PFSK-1 (cell line): ENCODE measurements around the gene FKBP5.

Source experiments
- FOXP2 ChIP-seq: optimal IDR thresholded peaks from 2 replicates; pipeline ENCODE3; 2011; ENCODE audit warnings: borderline replicate concordance, control low read depth, inconsistent platforms; ENCODE audit not compliant: insufficient read depth; ENCODE audit errors: extremely low read length, extremely low read depth
- POLR2AphosphoS5 ChIP-seq: IDR thresholded peaks from 2 replicates; pipeline ENCODE4 v1.6.1; 2012; ENCODE audit warnings: low read depth, mild to moderate bottlenecking, control low read depth, low read length, moderate library complexity
- REST ChIP-seq, 2 experiments: IDR thresholded peaks; 2 replicates each; pipeline versions ENCODE4 v1.6.1 to v1.8.0; 2011 to 2012; ENCODE audit warnings: low read depth in 2 of 2, low read length in 2 of 2, control low read depth in 1 of 2, inconsistent platforms in 1 of 2, mild to moderate bottlenecking in 1 of 2, moderate library complexity in 1 of 2; ENCODE audit not compliant: insufficient read depth in 1 of 2
- SIN3A ChIP-seq: IDR thresholded peaks from 2 replicates; pipeline ENCODE4 v1.6.1; 2012; ENCODE audit warnings: mild to moderate bottlenecking, low read length, moderate library complexity, borderline replicate concordance; ENCODE audit not compliant: insufficient read depth
- TAF1 ChIP-seq: IDR thresholded peaks from 2 replicates; pipeline ENCODE4 v1.6.1; 2012; ENCODE audit warnings: low read length, control low read depth, borderline replicate concordance; ENCODE audit not compliant: insufficient read depth

Gene FKBP5

GRCh38 chr6:35586542-35586941 is 102.2 kb downstream of the FKBP5 start:
- TF ChIP-seq FOXP2, result no peak
- no peak for TF ChIP-seq TAF1
- no peak for TF ChIP-seq SIN3A
- no peak for TF ChIP-seq POLR2AphosphoS5
- TF ChIP-seq REST (IDR thresholded peaks at IDR 0.05; ENCODE audit: insufficient read depth in 1 of 2, low read depth in 2 of 2, low read length in 2 of 2), result no peak

- TF ChIP-seq FOXP2, result no peak
- TF ChIP-seq SIN3A, result no peak
- TF ChIP-seq POLR2AphosphoS5, result no peak
- TF ChIP-seq REST (IDR thresholded peaks at IDR 0.05; ENCODE audit: insufficient read depth in 1 of 2, low read depth in 2 of 2, low read length in 2 of 2), result no peak
- TF ChIP-seq TAF1, result no peak
These were observed 103.1 kb downstream of the FKBP5 start for GRCh38 chr6:35585658-35586057.

- TF ChIP-seq SIN3A (no peak), REST (IDR thresholded peaks at IDR 0.05; ENCODE audit: insufficient read depth in 1 of 2, low read depth in 2 of 2, low read length in 2 of 2) (no peak), FOXP2 (no peak), TAF1 (no peak), POLR2AphosphoS5 (no peak)
These were observed 104.6 kb downstream of the FKBP5 start for GRCh38 chr6:35583893-35584688.

GRCh38 chr6:35582315-35582714 is 106.4 kb downstream of the FKBP5 start:
- TF ChIP-seq POLR2AphosphoS5, result no peak
- TF ChIP-seq REST (IDR thresholded peaks at IDR 0.05; ENCODE audit: insufficient read depth in 1 of 2, low read depth in 2 of 2, low read length in 2 of 2), result no peak
- TF ChIP-seq TAF1, result no peak

- no peak for TF ChIP-seq FOXP2
- no peak for TF ChIP-seq REST (IDR thresholded peaks at IDR 0.05; ENCODE audit: insufficient read depth in 1 of 2, low read depth in 2 of 2, low read length in 2 of 2)
- no peak for TF ChIP-seq TAF1
- TF ChIP-seq POLR2AphosphoS5, result no peak
- no peak for TF ChIP-seq SIN3A
These were observed 107.1 kb downstream of the FKBP5 start for GRCh38 chr6:35581633-35582032.
